LNCaP clone FGC (cell line): ENCODE data around the gene TRAF2.
"Not testable (repeated sequence)": the region's sequence is repeated elsewhere in the genome, so short reads cannot be mapped to it uniquely, and the experiment has no call there.

Source experiments
- DNase-seq: peaks from one replicate; pipeline ENCODE4 v3.0.0-alpha.2; 2011; ENCODE audit warnings: low read depth
- H3K4me3 ChIP-seq: 2 replicates; pipeline ENCODE4 v1.5.1; 2011; ENCODE audit warnings: mild to moderate bottlenecking, low read depth, low read length, control low read depth
- TF ChIP-seq, protein P1 (sequence below): IDR thresholded peaks from 2 replicates; pipeline ENCODE4 v1.5.1; 2012; ENCODE audit warnings: mild to moderate bottlenecking; ENCODE audit not compliant: control insufficient read depth, insufficient read depth; ENCODE audit errors: extremely low read depth

TRAF2 gene

DNA sequence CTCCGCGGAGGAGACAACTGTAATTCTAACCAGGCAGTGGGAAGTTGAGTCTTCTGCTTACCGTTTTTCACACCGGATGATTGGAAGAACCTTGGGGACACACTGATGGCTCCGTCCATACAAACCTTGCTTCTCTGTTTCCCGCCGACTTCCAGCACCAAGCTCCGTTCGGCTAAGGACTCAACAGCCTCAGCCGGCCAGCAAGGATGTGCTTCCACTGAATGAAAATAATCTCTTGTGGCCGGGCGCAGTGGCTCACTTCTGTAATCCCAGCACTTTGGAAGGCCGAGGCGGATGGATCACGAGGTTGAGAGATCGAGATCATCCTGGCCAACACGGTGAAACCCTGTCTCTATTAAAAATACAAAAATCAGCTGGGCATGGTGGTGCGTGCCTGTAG, 18.4 kb upstream of the TRAF2 start:
- DNase-seq, result no peak
- TF ChIP-seq, protein P1, sequence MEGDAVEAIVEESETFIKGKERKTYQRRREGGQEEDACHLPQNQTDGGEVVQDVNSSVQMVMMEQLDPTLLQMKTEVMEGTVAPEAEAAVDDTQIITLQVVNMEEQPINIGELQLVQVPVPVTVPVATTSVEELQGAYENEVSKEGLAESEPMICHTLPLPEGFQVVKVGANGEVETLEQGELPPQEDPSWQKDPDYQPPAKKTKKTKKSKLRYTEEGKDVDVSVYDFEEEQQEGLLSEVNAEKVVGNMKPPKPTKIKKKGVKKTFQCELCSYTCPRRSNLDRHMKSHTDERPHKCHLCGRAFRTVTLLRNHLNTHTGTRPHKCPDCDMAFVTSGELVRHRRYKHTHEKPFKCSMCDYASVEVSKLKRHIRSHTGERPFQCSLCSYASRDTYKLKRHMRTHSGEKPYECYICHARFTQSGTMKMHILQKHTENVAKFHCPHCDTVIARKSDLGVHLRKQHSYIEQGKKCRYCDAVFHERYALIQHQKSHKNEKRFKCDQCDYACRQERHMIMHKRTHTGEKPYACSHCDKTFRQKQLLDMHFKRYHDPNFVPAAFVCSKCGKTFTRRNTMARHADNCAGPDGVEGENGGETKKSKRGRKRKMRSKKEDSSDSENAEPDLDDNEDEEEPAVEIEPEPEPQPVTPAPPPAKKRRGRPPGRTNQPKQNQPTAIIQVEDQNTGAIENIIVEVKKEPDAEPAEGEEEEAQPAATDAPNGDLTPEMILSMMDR, result no peak
- H3K4me3 ChIP-seq, result no peak overlapping the region

DNA sequence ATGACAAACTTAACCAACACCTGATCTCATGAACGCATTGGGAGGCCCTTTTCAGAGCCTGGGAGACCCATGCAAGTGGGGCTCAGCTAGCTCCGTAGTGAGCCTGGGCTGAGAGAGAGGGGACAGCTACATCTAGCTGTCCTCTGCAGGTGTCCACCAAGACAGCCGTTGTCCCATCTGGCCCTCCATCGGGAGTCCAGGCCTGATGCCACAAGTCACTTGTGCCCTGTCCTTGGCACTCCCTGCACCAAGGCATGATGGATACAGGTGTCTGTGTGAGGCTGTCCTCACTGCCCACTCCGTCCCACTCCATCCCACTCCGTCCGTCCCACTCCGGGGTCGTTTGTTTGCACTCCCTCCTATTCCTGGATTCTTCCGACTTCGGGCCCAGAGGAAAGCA, 17.7 kb upstream of the TRAF2 start:
- TF ChIP-seq, protein P1, result no peak
- H3K4me3 ChIP-seq, result no peak overlapping the region
- no peak for DNase-seq

DNA sequence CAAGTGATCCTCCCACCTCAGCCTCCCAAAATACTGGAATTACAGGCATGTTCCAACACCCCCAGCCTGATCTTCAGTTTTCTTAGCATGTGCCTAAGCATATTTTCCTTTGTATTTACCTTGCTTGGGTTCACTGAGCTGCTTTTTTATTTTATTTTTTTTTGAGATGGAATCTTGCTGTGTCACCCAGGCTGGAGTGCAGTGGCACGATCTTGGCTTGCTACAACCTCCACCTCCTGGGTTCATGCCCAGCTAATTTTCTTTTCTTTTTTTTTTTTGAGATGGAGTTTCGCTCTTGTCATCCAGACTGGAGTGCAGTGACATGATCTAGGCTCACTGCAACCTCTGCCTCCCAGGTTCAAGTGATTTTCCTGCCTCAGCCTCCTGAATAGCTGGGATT, 16.7 kb upstream of the TRAF2 start:
- DNase-seq, H3K4me3 ChIP-seq: not testable (repeated sequence)

DNA sequence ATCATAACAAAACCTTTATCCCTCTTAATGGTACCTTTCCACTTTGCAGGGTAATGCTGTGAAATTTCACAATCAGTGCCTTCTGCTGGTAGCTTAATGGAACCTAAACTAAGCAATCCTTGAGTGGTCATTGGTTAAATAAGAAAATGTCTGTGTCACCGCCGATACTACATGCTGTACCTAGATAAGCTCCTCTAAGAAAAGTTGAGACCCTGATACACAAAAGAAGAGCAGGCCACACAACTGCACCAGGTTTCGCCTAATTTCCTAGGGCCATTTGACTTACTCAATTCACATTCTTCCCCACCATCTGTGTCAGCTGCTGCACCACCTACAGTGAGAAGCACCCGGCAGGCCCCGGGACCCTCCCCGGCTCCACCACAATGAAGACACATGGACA, 11.2 kb upstream of the TRAF2 start:
- no peak overlapping the region for H3K4me3 ChIP-seq

DNA sequence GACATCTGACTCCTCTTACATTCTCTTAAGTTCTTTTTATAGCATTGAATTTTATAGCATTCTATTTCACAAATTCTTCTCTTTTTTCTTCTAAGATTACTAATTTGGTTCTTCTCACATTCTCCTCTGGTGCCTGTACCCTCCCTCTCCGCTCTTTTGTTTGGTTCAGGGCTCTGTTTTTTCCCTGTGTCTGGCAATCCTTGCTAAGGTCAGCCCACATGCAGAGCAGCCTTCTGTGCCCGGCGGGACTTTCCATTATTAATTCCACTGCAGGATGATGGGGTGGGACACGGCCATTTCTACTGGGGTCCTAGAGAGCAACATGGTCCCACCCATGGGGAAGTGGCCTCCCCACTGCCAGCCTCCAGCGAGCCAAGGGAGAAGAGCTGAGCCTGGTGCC, 9.8 kb upstream of the TRAF2 start:
- TF ChIP-seq, protein P1, result no peak
- DNase-seq, result no peak
- no peak overlapping the region for H3K4me3 ChIP-seq

More for the DNA sequence above, 11.2 kb upstream of the TRAF2 start:
- TF ChIP-seq, protein P1, result no peak
- DNase-seq, result no peak

DNA sequence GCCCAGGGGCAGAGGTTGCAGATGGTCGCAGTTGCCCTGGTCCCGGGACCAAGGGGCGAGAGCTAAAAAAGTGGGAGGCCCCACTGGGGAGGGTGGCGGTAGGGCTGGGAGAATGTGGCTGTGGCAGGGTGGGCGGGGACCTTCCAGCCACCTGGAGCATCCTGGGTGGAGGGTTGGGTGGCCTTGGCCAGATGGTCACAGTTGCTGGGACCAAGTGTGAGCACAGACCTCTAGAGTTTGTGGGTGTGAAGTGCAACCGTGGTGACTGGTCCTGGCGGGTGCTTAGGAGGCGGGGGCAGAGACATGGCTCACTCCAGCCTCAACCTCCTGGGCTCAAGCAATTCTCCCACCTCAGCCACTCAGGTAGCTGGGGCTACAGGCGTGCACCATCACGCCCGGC, 5.7 kb upstream of the TRAF2 start:
- no peak overlapping the region for H3K4me3 ChIP-seq
- DNase-seq, result no peak
- TF ChIP-seq, protein P1, result no peak

DNA sequence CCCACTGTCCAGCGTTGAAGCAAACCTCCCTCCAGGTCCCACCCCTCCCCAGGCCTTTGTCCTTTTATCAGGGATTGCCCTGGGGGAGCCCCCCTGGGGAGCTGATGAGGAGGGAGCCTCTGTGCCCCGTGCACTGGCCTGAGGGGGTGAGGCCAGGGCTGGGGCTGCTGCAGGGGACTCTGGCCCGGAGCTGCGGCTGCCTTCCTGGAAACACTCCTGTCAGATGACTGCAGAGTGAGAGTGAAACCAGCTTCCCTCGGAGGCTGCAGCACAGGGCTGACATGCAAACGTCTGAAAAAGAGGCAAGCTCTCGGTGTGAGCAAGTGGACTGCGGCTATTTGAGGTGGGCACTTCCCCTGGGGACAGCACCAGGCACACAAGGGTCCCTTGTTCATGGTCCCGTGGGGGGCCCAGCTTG, 4.6 kb upstream of the TRAF2 start:
- no peak for DNase-seq
- TF ChIP-seq, protein P1, result no peak
- no peak overlapping the region for H3K4me3 ChIP-seq
